Activated CD8-positive, alpha-beta memory T cell treated with anti-CD3 and anti-CD28 coated beads, Interleukin-2, amount 10 ng/mL, durations not matched to agents 7 days and 5 days (primary cell): Measurements from ENCODE around the gene ZNF565. TPM values are rescaled to one million over a fixed set of nuclear protein-coding genes. Genes with fewer than 3 reads are reported as not detected.

ENCODE experiments used
- ATAC-seq: fragments of 150-1000 bp; cut with Tn5 transposase; one replicate; pipeline ENCODE4 v1.10.0; 2021; ENCODE audit warnings: moderate library complexity
- CTCF ChIA-PET: fragments of 350-600 bp; sonication (Branson Sonifier 250); formaldehyde crosslinking; loops from one replicate; lab custom pipeline; 2021; ENCODE audit warnings: antibody characterized with exemption; lab: Charles Lee
- DNase-seq: peaks from one replicate; pipeline ENCODE4 v3.0.0-alpha.2; 2020
- H3K27ac Mint-ChIP-seq: one replicate; pipeline ENCODE4 v1.8.0; 2021; ENCODE audit warnings: mild to moderate bottlenecking, mixed read lengths
- H3K27me3 Mint-ChIP-seq: one replicate; pipeline ENCODE4 v1.8.0; 2021; ENCODE audit warnings: mixed read lengths
- H3K36me3 Mint-ChIP-seq: one replicate; pipeline ENCODE4 v1.8.0; 2021; ENCODE audit warnings: mild to moderate bottlenecking, mixed read lengths
- H3K4me1 Mint-ChIP-seq: one replicate; pipeline ENCODE4 v1.8.0; 2021; ENCODE audit warnings: mixed read lengths
- H3K4me3 Mint-ChIP-seq: one replicate; pipeline ENCODE4 v1.8.0; 2021; ENCODE audit warnings: mild to moderate bottlenecking, moderate library complexity, mixed read lengths
- H3K9me3 Mint-ChIP-seq: one replicate; pipeline ENCODE4 v1.8.0; 2022; ENCODE audit warnings: low read depth, mixed read lengths
- total RNA-seq, 2 experiments: library from RNA; stranded (reverse); gene quantifications; one replicate each; pipeline ENCODE4 v1.2.3, GENCODE V29; 2021

ZNF565 gene
- 1 to 10 TPM; 1.6 to 2.3 TPM for total RNA-seq

DNA sequence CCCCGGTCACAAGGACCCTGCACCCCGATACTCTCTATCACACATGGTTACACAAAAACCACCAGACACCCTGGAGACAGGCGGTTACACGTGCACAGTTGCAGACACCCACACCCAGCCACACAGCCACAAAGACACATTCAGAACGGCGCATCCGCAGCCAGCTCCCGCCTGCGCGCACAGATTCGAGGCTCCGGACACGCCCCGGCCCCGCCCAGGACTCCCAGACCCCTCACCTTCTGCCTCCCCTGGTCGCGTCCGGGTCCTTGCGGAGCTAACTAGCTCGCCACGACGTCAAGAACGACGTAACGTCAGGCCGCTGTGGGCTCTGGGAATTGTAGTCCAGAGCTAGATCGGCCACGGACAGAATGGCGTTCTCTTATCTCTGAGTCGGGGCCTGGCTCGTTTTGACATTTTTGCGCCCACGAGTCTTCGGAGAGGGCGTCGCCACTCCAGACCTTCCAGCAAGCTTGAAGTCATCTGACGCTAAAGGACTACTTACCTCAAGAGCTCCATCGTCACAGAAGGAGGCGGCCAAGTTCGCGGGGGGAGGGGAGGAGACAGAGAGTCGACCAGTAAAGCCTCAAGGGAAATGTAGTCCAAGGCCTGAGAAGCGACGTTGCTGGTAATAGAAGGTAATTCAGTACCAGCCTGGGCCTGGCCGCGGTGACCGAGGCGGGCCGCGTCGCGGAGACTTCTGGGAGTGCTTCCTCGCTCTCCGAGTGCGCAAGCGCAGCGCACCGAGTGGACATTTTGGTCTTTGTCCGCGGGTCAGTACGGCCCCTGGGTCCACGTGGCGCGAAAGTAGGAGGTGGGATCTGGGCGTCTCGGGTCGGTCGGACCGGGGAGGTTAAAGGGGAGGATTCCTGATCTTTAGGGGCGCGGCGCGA lies at the start of gene ZNF565, which contains the start of gene ZNF146:
ZNF565 (minus strand) TSS at position 280 of the 890 bp plus-strand sequence. CDS start 12,680 bp downstream, outside the sequence.
ZNF146 (plus strand) TSS at position 721 of the 890 bp plus-strand sequence. CDS start 21,335 bp downstream, outside the sequence.
- ATAC-seq = peak; percentile 93
- DNase-seq = peak; percentile 99
- no peak within 1 kb of the TSS for H3K4me3 Mint-ChIP-seq
- CTCF ChIA-PET = interaction anchor here (0.8 to 1.9 kb wide), 5 partner anchors 11 to 863 kb away, joined by 3 to 21 read pairs (median 3); partner anchors contain the start of gene ZNF420
- peaks cover 24% of the 10 kb centered on the region for H3K36me3 Mint-ChIP-seq
- H3K4me1 Mint-ChIP-seq = peaks cover 20% of the 10 kb centered on the region
- H3K27ac Mint-ChIP-seq = no peak within 1 kb of the TSS
- H3K27me3 Mint-ChIP-seq = no peaks in the 10 kb centered on the region
- peaks cover 6% of the 10 kb centered on the region for H3K9me3 Mint-ChIP-seq

DNA sequence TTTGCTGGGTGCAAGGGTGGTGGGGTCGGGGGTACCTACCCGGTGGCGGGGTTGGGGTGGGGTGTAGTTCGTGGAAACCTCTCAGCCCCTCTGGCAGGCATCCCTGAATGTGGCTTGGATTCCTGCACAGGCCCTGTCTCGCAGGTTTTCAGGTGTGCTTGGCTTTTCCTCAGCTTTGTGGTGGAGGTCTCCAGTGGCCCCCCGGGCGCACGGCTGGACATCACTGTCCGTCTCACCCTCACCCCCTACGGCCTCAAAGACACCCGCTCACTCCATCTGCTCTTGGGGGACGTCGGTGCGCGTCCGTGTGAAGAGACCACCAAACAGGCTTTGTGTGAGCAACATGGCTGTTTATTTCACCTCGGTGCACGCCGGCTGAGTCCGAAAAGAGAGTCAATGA lies 44.7 kb upstream of the ZNF565 start:
- H3K9me3 Mint-ChIP-seq = peaks cover 14% of the 10 kb centered on the region
- H3K27me3 Mint-ChIP-seq = no peaks in the 10 kb centered on the region
- H3K27ac Mint-ChIP-seq = no peak overlapping the region
- DNase-seq = peak; percentile 15
- H3K4me3 Mint-ChIP-seq = no peak overlapping the region
- H3K4me1 Mint-ChIP-seq = no peaks in the 10 kb centered on the region
- peaks cover 9% of the 10 kb centered on the region for H3K36me3 Mint-ChIP-seq
- CTCF ChIA-PET = no interaction called here
- no peak for ATAC-seq

DNA sequence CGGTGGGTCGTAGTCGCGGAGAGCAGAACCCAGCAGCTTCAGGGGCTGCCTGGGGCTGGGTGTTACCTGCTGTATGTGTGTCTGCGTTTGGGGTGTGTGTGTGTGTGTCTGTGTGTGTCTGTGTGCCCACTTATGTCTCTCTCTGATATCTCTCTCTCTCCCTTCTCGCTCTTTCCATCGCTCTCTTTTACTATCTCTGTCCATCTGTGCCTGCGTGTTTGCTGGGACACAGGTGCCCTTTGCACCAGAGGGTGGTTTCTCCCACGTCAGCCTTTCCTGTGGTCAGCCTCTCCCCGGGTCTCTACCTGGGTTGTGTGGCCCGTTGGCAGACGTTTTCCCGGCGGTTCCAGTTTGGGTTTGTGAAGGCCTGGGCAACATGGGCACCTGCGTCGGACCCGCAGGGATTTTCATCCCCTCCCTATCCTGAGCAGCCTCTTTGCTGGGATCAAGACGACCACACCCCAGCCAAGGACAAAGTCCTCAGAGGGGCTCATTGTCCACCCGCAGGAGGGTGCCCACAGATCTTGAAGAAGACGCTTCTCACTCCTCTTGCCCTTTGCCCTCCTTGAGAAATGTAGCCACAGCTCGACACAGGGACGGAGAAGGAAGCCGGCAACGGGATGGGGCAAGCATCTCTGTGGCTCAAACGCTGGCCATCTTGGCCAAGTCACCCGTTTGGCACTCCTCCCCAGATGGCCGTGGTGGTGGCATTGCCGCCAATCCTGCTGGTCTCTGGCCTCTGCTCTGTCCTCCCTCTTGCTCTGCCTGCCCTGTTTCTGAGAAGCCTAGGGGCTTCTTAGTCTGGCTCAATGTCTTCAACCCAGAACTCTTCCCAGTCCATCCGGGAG lies 43.8 kb upstream of the ZNF565 start:
- Mint-ChIP-seq H3K27ac (no peak overlapping the region), H3K9me3 (peaks cover 7% of the 10 kb centered on the region), H3K36me3 (peaks cover 9% of the 10 kb centered on the region), H3K27me3 (no peaks in the 10 kb centered on the region), H3K4me3 (no peak overlapping the region), H3K4me1 (no peaks in the 10 kb centered on the region)
- DNase-seq (peak; percentile 26), ATAC-seq (no peak)
- CTCF ChIA-PET = no interaction called here

DNA sequence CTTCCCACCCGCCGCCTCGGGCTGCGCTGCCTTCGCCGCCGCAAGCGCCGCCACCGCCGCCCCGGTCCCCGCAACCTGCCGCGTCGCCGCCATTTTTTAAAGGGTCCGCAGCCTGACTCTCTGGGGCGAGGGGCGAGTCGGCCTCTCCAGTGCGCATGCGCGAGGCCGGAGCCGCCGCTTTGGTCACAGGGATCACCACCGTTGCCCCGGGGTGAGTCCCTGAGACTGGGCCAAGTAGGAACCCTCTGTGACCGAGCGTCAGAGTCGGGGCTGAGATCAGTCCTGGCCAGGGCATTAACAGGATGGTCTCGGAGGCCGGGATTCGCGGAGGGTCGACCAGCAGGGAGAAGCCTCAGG lies 43.0 kb upstream of the ZNF565 start:
- CTCF ChIA-PET = no interaction called here
- Mint-ChIP-seq H3K27me3 (no peaks in the 10 kb centered on the region), H3K36me3 (peaks cover 9% of the 10 kb centered on the region), H3K27ac (no peak overlapping the region), H3K4me1 (no peaks in the 10 kb centered on the region), H3K4me3 (no peak overlapping the region), H3K9me3 (peaks cover 6% of the 10 kb centered on the region)
- no peak for ATAC-seq
- peak; percentile 16 for DNase-seq

DNA sequence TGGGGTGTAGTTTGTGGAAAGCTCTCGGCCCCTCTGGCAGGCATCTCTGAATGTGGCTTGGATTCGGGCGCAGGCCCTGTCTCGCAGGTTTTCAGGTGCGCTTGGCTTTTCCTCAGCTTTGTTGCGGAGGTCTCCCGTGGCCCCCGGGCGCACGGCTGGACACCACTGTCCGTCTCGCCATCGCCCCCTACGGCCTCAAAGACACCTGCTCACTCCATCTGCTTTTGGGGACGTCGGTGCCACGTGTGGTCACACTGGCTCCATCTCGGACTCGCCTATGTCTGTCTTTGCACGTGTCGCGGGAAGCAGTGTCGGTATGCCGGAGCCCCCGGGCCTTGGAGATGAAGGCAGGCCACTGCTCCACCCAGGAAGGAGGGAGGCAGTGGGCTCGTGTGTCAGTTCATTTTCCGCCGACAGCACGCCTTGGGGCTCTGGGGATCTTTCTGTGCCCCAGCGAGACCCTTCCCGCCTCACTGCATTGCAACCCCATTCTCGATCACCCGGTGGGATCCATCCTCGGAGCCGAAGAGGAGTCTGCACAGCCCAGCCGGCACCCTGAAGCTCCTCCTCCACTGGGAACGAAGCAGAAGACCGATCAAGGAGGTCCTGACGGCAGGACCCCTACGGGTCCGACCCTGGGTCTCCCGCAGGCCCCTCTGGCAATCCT lies 42.5 kb upstream of the ZNF565 start:
- H3K27ac Mint-ChIP-seq = no peak overlapping the region
- H3K27me3 Mint-ChIP-seq = no peaks in the 10 kb centered on the region
- peak; percentile 14 for DNase-seq
- CTCF ChIA-PET = no interaction called here
- H3K9me3 Mint-ChIP-seq = peaks cover 6% of the 10 kb centered on the region
- H3K4me1 Mint-ChIP-seq = no peaks in the 10 kb centered on the region
- no peak for ATAC-seq
- H3K4me3 Mint-ChIP-seq = no peak overlapping the region
- peaks cover 9% of the 10 kb centered on the region for H3K36me3 Mint-ChIP-seq

DNA sequence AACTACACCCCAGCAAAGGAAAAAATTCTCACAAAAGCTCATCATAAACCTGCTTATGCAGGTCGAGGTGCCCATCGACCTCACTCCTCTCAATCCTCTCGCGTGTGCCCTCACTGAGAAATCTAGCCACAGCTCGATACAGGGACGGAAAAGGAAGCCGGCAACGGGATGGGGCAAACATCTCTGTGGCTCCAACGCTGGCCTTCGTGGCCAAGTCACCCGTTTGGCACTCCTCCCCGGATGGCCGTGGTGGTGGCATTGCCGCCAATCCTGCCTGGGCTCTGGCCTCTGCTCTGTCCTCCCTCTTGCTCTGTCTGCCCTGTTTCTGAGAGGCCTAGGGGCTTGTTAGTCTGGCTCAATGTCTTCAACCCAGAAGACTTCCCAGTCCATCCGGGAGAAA lies 41.6 kb upstream of the ZNF565 start:
- ATAC-seq (no peak), DNase-seq (no peak)
- Mint-ChIP-seq H3K27me3 (no peaks in the 10 kb centered on the region), H3K4me1 (no peaks in the 10 kb centered on the region), H3K4me3 (no peak overlapping the region), H3K36me3 (peaks cover 9% of the 10 kb centered on the region), H3K27ac (no peak overlapping the region), H3K9me3 (peaks cover 8% of the 10 kb centered on the region)
- CTCF ChIA-PET = no interaction called here

DNA sequence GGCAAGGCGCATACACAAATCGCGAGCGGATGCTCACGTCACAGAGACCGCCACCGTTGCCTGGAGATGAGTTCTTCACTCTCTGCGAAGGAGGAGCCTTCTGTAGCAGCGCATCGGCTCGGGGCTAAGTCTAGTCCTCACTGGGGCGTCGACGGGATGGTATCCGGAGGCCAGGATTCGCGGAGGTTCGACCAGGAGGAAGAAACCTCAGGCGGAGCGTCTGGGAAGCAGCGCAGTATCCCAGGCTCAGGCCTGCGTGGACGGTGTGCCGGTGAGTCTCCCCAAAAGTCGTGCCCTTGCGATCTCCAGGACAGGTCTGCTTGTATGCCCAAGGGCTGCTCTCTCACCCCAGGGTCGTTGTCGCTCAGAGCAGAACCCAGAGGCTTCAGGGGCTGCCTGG lies 40.9 kb upstream of the ZNF565 start:
- H3K27me3 Mint-ChIP-seq = no peaks in the 10 kb centered on the region
- no peak overlapping the region for H3K4me3 Mint-ChIP-seq
- ATAC-seq = no peak
- CTCF ChIA-PET = no interaction called here
- H3K27ac Mint-ChIP-seq = no peak overlapping the region
- peaks cover 9% of the 10 kb centered on the region for H3K36me3 Mint-ChIP-seq
- peaks cover 8% of the 10 kb centered on the region for H3K9me3 Mint-ChIP-seq
- DNase-seq = no peak
- no peaks in the 10 kb centered on the region for H3K4me1 Mint-ChIP-seq

DNA sequence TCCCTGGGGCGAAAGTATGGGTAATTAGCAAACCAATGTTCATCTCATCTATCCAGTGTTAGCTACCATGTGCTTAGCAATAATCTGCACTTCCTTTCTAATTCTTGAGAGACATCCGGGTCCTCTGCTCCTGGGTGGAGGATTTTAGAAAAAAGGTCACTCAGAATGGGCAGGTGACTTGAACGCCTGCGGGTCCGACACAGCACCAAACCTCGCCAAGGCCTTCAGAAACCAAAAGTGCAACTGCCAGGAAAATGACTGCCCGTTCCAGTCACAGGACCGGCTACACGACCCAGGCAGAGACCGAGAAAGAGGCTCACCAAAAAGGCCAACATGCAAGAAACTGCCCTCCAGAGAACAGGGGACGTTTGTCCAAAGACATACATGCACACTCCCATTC lies 40.4 kb upstream of the ZNF565 start:
- Mint-ChIP-seq H3K9me3 (peaks cover 8% of the 10 kb centered on the region), H3K27ac (no peak overlapping the region), H3K27me3 (no peaks in the 10 kb centered on the region), H3K4me1 (no peaks in the 10 kb centered on the region), H3K4me3 (no peak overlapping the region), H3K36me3 (peaks cover 9% of the 10 kb centered on the region)
- ATAC-seq (no peak), DNase-seq (no peak)
- CTCF ChIA-PET = no interaction called here

DNA sequence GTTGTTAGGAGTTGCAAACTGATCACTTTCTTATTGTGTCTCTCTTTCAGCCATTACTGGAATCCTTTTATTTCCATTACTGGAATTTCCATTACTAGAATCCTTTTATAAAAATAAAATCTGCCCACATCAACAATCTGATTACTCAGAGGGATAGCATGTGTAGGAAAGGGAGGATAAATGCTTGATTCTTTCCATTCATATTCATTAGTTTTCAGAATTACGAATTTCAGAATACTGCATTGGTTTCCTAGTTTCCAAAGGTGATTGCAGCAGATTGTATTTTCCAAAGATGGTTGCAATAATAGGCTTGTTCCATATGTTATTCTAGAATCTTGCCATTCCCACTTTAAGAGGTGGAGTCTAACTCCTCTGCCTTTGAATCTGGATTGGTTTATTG lies 37.6 kb upstream of the ZNF565 start:
- DNase-seq (no peak), ATAC-seq (no peak)
- Mint-ChIP-seq H3K27me3 (no peaks in the 10 kb centered on the region), H3K4me1 (no peaks in the 10 kb centered on the region), H3K27ac (no peak overlapping the region), H3K9me3 (peaks cover 13% of the 10 kb centered on the region), H3K4me3 (no peak overlapping the region), H3K36me3 (peaks cover 6% of the 10 kb centered on the region)
- CTCF ChIA-PET = no interaction called here

DNA sequence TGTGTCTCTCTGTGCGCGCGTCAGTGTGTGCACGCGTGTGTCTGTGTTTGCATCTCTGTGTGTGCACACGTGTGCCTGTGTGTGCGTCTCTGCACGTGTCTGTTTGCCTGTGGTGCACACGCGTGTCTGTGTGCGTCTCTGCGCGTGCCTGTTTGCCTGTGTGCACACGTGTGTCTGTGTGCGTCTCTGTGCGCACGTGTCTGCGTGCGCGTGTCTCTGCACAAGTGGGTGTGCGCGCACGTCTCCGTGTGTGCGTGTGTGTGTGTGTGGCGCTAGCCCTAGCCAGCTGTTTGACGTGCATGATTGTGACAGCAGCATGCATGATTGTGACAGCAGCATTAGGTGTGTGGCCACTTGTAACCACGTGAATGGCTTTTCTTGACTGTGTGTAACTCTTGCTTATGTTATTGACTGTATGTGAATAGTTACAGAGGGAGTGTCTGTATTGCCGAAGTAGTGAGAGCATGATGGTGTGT lies 31.6 kb upstream of the ZNF565 start:
- peaks cover 18% of the 10 kb centered on the region for H3K36me3 Mint-ChIP-seq
- ATAC-seq (no peak), DNase-seq (no peak)
- no peaks in the 10 kb centered on the region for H3K4me1 Mint-ChIP-seq
- H3K4me3 Mint-ChIP-seq = no peak overlapping the region
- CTCF ChIA-PET = no interaction called here
- no peak overlapping the region for H3K27ac Mint-ChIP-seq
- peaks cover 23% of the 10 kb centered on the region for H3K9me3 Mint-ChIP-seq
- H3K27me3 Mint-ChIP-seq = peaks cover 8% of the 10 kb centered on the region

DNA sequence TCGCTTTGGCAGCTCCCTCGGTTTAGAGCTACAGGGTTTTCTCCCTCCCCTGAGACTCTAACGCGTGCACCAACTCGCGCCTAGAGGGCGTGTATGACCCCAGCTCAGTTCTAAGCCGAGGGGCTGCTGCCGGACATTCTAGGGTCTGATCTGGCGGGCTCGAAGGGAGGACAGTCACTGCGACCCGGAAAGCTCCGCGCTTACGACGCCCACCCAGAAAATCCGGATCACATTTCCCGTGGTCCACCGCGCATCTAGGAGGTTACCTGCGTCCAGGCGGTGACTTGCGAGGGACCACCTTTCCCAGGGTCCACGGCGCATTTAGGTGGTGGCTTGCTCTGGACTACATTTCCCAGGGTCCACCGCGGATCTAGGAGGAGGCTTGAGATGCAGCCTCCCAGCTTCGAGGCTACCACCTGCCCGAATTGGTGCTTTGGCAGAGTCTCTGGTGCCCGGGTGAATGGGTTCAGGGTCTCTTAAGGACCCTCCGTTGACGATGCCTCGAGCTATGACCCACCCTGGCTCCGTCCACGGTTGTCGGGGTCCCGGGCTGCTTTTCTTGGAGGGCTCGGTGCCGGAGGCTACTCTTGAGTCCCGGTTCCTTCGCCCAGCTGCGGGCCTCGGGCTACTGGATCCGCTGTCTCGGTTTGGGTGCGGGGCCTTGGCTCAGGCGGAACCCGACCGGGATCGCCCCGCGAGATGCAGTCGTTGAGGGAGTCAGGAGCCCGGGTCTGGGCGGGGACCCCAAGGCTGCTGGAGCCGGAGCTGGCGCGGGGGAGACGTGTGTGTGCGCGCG lies 30.9 kb upstream of the ZNF565 start:
- no peaks in the 10 kb centered on the region for H3K4me1 Mint-ChIP-seq
- peaks cover 23% of the 10 kb centered on the region for H3K9me3 Mint-ChIP-seq
- no peak for ATAC-seq
- no peak overlapping the region for H3K4me3 Mint-ChIP-seq
- CTCF ChIA-PET = no interaction called here
- peaks cover 8% of the 10 kb centered on the region for H3K27me3 Mint-ChIP-seq
- no peak overlapping the region for H3K27ac Mint-ChIP-seq
- no peak for DNase-seq
- peaks cover 21% of the 10 kb centered on the region for H3K36me3 Mint-ChIP-seq

DNA sequence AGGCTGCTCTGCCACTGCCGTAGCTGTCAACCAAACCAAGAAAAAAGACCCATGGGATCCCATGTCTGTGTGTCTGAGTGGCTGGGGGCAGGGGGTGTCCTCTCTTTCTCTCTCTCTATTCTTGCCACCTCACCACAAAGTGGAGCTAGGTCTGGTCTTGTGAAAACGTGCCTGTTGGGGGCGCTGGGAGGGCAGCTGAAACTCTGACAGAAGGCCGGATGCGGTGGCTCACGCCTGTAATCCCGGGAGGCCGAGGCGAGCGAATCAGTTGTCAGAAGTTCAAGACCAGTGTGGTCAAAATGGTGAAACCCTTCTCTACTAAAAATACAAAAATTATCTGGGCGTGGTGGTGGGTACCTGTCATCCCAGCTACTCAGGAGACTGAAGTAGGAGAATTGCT lies 29.6 kb upstream of the ZNF565 start:
- Mint-ChIP-seq H3K4me3 (no peak overlapping the region), H3K9me3 (peaks cover 27% of the 10 kb centered on the region), H3K27me3 (peaks cover 8% of the 10 kb centered on the region), H3K27ac (no peak overlapping the region), H3K4me1 (no peaks in the 10 kb centered on the region), H3K36me3 (peaks cover 31% of the 10 kb centered on the region)
- ATAC-seq (no peak), DNase-seq (no peak)
- CTCF ChIA-PET = no interaction called here
